H54 (cell line): ENCODE data around the gene SLC7A1.

Experiments
- DNase-seq: peaks from one replicate; pipeline ENCODE4 v3.0.0; 2011; ENCODE audit warnings: low spot score, mixed read lengths; ENCODE audit not compliant: insufficient read length
- FAIRE-seq: peaks from 3 replicates; lab custom pipeline; 2011; peaks lifted over from hg19 to GRCh38; lab: Jason Lieb, UNC
- POLR2A ChIP-seq: IDR thresholded peaks from 2 replicates; pipeline ENCODE4 v1.6.1; 2011; ENCODE audit warnings: low read depth, mild to moderate bottlenecking, low read length

Gene SLC7A1

DNA sequence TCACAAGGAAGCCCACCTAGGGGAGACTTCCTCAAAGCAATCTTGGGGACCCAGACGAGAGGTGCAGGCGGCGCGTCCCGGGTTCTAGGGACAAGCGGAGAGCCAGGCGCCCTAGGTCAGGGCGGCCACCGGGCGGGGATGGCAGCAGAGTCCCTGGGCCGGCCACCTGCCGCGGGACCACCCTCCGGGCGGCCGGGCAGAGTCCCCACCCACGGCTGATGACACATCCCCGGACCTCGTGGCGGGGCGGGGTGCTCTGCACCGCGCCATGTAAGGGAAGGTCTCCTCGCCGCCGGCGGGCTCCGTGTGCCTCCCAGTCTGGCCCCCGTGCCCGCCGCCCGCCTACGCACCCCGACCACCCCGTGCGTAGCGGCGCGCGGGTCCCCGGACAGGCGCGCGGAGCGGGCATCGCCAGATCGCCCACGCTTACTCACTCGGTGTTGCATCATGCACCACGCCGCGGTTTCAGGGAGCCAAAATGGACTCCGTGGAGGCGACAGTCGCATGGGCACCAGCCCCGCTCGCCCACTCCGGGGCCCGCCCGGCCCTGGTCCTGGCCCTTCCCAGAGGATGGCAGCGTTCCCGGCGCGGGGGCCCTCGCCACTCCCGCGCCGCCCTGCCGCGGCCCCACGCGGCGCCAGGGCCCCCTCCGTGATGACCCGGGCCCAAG lies 643 bp downstream of the SLC7A1 start:
- TF ChIP-seq POLR2A: 0 out of 2 replicates have a peak, but pooled peaks have one; percentile 24
- no peak for DNase-seq
- FAIRE-seq: no peak

DNA sequence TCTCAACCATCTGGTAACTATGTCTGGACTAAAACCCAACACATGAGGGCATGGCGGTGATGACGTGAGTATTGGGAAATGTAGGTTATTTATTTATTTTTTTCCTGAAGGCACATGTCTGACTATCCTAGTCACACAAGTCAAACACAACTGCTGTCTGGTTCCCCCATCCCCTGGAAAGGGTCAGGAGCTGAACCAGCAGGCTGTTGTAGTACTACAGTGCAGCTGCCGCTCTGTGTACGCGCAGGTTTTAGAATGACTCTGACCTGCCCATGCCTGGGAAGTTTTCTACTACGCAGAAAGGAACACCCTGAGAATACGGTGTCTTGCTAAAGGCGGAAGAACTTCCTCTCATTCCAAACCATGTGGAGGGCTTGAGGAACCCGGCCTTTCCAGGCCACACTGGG lies 1.2 kb downstream of the SLC7A1 start:
- peak; percentile 36 for DNase-seq

DNA sequence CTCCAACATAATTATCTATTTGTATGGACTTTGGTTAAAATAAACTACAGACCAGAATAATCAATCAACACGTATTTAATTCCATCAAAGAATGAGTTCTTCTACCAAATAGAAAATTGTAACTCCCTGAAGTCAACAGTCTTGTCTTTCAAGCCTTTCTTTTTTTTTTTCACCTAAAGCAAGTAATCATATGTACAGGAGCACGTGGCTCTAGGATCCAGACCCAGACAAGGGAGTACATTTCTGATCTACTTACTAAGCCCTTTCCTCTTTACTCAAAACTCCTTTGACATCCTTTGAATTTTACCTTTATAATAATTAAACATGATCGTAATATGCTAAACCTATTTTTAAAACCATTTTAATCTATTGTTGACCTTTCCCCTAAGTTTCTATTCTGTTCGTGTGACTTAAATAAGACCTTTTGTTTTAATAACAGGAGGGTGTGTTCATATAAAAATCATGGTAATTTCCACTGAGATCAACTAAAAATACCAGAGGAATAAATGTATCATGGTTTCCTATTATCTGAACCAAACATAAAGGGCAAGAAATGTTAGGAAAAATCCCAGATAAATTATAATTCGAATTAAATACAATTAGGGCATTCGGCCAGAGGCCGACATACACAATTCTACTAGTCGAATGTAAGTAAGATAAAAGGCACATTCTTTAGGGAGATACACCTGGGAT lies 1.7 kb downstream of the SLC7A1 start:
- no peak for FAIRE-seq
- no peak for TF ChIP-seq POLR2A
- no peak for DNase-seq

More for the DNA sequence above, 1.2 kb downstream of the SLC7A1 start:
- no peak for TF ChIP-seq POLR2A
- FAIRE-seq: no peak

DNA sequence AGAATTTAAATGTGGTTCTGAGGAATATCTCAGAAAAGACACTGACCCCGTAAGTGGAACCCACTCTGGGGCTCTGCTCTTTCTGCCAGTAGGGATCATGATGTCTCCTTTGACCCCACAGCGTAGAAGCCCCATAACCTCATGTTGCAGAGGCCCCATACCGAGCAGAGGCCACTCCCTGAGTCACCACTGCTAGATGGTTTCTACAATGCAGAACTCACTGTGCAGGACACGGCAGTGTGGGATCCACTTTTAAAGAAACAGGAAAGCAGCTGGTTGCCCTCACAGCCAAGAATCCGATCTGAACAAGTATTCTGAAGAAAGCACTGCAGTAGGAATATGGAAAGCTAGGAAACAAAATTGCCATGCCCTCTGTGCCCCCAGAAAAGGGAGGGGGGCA lies 4.2 kb downstream of the SLC7A1 start:
- DNase-seq: no peak
- no peak for FAIRE-seq
- TF ChIP-seq POLR2A: no peak

DNA sequence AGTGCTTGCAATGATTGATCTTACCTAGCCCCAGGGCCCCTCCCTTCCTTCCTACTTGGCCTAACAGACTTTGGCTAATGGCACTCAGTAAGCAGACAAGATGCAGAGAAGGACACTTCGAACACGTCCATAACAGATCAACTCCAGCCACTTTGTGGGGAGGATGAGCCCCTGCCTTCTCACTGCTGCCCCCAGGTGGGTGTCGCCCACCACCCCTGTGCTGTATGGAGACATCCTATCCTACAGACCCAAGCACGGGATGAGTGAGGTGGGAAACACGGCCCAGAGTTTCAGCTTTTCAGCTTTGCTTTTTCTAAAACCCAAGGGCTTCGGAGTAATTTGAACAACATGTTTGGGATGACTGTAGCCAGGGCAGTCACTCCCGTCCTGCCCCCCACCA lies 5.5 kb downstream of the SLC7A1 start:
- DNase-seq (no peak), FAIRE-seq (no peak)
- no peak for TF ChIP-seq POLR2A

DNA sequence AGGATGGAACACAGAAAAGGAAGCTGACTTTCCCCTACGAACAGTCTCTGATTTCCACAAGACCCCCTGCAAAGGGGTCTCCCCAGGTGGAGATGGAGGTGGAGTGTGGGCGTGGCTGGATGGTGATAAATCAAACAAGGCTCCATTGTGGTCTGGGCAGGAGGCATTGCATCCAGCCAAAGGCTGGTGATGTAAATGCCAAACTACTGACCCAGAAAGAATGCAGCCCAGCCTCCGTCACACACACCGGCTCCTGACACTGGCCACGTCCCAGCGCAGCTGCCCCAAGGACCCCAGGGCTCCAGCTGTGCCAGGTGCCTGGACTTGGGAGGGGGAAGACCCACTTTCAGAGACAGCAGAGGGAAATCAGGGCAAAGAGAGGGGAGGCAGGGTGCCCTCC lies 6.3 kb downstream of the SLC7A1 start:
- TF ChIP-seq POLR2A: no peak
- FAIRE-seq (peak; percentile 55), DNase-seq (no peak)

DNA sequence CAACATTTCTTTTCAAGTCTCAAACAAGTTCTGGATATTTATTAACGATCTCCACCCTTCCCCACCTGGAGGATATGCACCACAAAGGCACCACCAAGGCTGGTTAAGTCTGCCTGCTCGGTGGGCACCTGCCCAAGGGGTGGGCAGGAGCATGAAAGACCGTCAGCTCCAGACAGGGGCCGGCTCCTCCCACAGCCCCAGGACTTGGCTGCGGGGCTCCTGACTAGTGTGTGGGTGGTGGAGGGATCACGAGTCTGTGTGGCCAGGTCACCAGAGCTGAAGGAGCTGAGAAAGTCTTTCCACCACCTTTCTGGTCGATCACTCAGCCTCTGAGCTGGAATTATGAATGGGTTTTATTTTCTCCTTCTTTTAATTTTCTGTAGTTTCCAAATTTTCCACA lies 7.8 kb downstream of the SLC7A1 start:
- FAIRE-seq: no peak
- TF ChIP-seq POLR2A: no peak
- no peak for DNase-seq

DNA sequence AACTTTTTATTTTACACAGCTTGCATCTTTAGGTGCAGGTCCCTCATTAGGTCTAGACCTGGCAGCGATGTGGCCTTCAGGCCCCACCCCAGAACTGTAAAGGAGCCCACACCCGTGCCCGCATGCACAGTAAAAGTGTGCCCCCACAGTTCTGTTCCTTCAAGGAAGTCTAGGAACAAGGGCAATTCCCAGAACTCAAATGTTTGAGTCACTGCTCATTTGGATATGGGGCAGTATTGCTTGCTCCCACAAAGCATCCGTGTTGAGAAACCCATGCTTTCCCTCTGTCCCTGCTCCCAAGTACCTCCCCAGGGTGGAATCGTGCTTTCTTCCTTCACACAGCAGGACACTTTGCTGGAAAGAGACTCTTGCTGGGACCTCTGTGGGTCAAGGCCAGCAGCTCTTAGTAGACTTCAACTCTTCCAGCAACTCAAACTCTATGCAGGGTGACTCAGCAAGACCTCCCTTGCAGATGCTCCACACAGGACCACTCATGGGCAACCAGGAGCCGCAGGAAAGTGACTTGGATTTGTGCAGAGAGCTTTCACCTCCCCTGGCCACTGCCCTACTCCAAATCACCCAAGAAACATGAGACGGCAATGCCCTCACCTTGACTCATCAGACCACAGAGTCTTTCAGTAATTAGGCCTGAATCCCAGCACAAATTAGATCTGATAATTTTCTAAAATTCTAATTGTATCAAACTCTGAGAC lies 12.3 kb downstream of the SLC7A1 start:
- no peak for TF ChIP-seq POLR2A
- peak; percentile 57 for DNase-seq
- no peak for FAIRE-seq

DNA sequence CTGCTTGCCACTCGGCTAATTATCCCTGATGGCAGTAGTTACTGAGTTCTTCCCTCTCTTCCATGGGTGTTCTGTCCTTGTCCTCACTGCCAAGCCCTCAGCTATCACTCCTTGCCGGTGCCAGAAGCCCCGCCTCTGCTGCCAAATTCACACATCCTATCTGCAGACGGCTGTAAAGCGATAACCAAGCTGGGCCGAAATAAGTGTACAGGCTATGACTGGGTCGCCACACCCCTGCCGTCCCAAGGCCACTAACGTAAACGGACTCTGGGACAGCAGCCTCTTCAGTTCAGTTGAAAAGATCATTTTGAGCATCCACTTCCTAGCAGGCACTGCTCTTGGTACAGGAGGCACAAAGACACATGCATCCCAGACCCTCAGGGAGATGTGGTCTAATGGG lies 13.3 kb downstream of the SLC7A1 start:
- DNase-seq (no peak), FAIRE-seq (no peak)
- TF ChIP-seq POLR2A: no peak

DNA sequence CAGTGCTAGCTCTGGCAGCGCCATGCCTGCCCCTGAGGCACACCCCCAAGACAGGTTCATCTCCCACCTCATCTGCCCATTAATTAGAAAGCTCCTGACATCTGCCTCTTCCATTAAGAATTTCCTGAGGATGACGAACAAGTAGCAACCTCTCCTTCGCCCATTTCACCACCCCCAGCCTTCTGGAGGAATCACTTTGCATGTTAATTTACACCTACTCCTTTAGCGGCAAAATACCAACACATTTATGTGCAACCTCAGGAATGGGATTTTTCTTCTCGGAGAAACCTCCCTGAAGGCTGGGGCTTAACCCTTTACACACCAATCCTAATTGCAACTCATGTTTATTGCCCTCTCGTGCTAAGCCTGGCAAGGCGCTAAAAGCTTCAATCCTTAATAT lies 13.8 kb downstream of the SLC7A1 start:
- no peak for DNase-seq
- TF ChIP-seq POLR2A: no peak
- FAIRE-seq: no peak

DNA sequence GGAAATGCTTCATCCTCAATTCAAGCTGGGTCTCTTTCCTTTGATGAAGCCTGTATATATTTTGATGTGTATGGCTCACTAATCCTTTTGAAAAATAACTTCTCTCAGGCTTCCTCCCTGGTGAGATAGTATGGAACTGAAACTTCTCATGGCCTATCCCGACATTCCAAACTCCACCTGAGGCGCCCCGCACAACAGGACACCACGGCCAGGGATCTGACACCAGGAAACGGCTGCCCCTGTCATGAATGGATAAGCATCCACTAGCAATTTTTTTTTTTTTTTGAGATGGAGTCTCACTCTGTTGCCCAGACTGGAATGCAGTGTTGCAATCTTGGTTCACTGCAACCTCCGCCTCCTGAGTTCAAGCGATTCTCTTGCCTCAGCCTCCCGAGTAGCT lies 16.4 kb downstream of the SLC7A1 start:
- no peak for DNase-seq
- no peak for FAIRE-seq
- TF ChIP-seq POLR2A: no peak

DNA sequence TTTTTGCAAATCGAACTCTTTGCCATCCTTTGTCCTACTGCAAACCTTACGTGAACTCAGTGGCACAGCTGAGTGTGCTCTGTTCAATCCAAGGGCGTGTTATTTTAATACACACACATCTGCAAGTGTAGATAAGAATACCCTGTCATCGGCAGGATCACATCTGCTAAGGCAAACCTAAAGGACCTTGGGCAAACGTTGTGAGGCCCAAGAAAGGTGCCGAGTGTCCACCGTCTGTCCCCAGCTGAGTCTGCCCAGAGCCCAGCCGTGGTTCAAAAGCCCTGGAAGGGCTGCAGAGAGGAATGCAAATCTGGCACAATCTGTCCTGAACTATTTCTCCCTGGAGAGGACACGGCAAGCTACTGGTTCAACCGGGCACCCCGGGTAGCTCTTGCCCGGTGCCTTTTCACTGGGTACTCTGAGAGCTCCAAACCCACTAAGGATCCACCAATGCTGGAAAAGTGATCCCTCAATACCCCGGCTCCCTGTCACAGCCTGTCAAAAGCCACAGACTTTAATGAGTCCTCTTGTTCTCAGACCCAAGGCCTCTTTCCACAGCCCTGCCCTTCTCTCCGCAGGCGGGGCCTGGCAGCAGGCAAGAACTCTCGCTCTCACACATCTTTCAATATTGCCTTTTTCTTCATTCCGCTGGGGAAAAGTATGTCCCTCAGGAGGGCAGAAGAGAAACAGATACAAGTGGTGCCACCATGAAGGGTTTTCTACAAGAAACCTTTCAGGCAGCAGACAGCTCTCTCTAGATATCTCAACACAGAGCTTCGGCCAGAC lies 17.0 kb downstream of the SLC7A1 start:
- FAIRE-seq: no peak
- no peak for TF ChIP-seq POLR2A
- no peak for DNase-seq

DNA sequence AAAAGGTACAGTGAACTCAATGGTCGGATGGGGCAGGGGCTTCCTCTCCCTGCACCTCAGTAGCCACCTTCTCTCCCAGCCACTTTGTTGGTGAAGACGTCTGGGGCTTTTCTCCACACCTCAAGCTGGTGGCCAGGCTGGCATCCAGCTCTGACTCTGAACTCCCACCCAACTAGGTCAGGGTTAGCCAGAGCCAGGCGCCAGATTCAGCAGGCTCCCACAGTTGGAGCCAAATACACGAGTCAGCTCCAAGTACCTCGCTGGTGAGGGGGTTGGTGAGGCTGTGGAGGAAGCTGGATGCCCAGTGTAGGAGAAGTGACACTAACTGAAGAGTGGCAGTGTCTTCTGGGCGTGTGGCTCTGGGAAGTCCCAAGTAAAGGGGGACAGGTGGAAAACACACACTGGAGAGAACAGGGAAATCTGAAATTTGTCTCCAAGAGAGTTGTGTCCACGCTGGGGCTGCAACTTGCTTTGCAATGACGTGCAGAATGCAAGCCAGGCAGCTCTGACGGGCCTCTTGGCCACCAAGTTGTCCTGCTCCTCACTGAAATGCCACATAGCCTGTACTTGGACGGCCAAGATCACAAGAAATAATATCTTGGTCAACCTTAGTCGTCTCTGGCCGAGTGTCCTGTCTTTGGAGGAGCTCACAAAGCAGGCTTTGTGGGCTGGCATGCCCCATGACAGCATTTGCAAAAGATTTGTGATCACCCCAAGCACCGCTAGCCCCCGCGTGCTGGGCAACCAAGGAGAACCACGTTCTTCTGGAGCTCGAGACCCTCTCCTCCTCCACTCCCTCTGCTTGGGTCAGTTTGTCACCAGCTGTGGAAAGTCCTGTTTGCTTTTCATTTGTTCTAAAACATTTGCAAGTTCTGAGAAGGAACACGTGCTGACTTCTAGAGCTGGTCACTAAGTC lies 18.1 kb downstream of the SLC7A1 start:
- TF ChIP-seq POLR2A: no peak
- FAIRE-seq: no peak
- DNase-seq: no peak
